Neural progenitor cell (in vitro differentiated cells): ENCODE measurements around the gene MID1.

Source experiments
- CTCF ChIP-seq: fragments of 200-600 bp; sonication (generic); IDR thresholded peaks from 2 replicates; pipeline ENCODE4 v1.5.1; 2017; ENCODE audit warnings: antibody characterized with exemption, mild to moderate bottlenecking
- EZH2 ChIP-seq: fragments of 200-600 bp; sonication (generic); IDR thresholded peaks from 2 replicates; pipeline ENCODE4 v1.6.1; 2017; ENCODE audit warnings: antibody characterized with exemption, mild to moderate bottlenecking, moderate library complexity
- EZH2phosphoT487 ChIP-seq: fragments of 200-600 bp; sonication (generic); IDR thresholded peaks from 2 replicates; pipeline ENCODE4 v1.6.1; 2017; ENCODE audit warnings: antibody characterized with exemption

GRCh38 chrX:10495677-10496076, 124.7 kb downstream of the MID1 start:
- TF ChIP-seq CTCF (no peak), EZH2phosphoT487 (no peak), EZH2 (no peak)
